Ishikawa (cell line): ENCODE data around the gene CYP2A6.
"Not testable (repeated sequence)": the region's sequence is repeated elsewhere in the genome, so short reads cannot be mapped to it uniquely, and the experiment has no call there.

Source experiments
- CEBPB ChIP-seq: IDR thresholded peaks from 2 replicates; pipeline ENCODE4 v1.6.1; 2012
- CREB1 ChIP-seq: IDR thresholded peaks from 2 replicates; pipeline ENCODE4 v1.6.1; 2012; ENCODE audit warnings: low read depth
- EGR1 ChIP-seq: IDR thresholded peaks from 2 replicates; pipeline ENCODE4 v1.6.1; 2012
- EP300 ChIP-seq: IDR thresholded peaks from 2 replicates; pipeline ENCODE4 v1.6.1; 2012; ENCODE audit warnings: borderline replicate concordance
- FOXM1 ChIP-seq: IDR thresholded peaks from 2 replicates; pipeline ENCODE4 v1.6.1; 2012; ENCODE audit warnings: low read depth, borderline replicate concordance
- MAX ChIP-seq: IDR thresholded peaks from 2 replicates; pipeline ENCODE4 v1.6.1; 2012
- NFIC ChIP-seq: IDR thresholded peaks from 2 replicates; pipeline ENCODE4 v1.6.1; 2012
- RAD21 ChIP-seq: IDR thresholded peaks from 2 replicates; pipeline ENCODE4 v1.6.1; 2012; ENCODE audit warnings: low read depth
- REST ChIP-seq: IDR thresholded peaks from 2 replicates; pipeline ENCODE4 v1.6.1; 2012; ENCODE audit warnings: low read depth, mild to moderate bottlenecking
- TAF1 ChIP-seq: IDR thresholded peaks from 2 replicates; pipeline ENCODE4 v1.6.1; 2012; ENCODE audit warnings: low read depth, mild to moderate bottlenecking
- TCF12 ChIP-seq: IDR thresholded peaks from 2 replicates; pipeline ENCODE4 v1.6.1; 2012; ENCODE audit warnings: low read depth
- TEAD4 ChIP-seq: IDR thresholded peaks from 2 replicates; pipeline ENCODE4 v1.6.1; 2012
- USF1 ChIP-seq: IDR thresholded peaks from 2 replicates; pipeline ENCODE4 v1.6.1; 2012
- YY1 ChIP-seq: IDR thresholded peaks from 2 replicates; pipeline ENCODE4 v1.6.1; 2012; ENCODE audit warnings: low read depth
- ZBTB7A ChIP-seq: IDR thresholded peaks from 2 replicates; pipeline ENCODE4 v1.6.1; 2012; ENCODE audit warnings: low read depth

CYP2A6 gene

GRCh38 chr19:40850277-40850676, at the start of gene CYP2A6:
TSS of gene CYP2A6 (minus strand) at chr19:40850447. CDS start at chr19:40850426, 21 bp downstream.
- not testable (repeated sequence) for TF ChIP-seq TEAD4, REST, RAD21

- TF ChIP-seq MAX, result no peak
- TF ChIP-seq REST, result no peak
- TF ChIP-seq USF1, result no peak
- TF ChIP-seq CREB1, result no peak
- no peak for TF ChIP-seq ZBTB7A
- TF ChIP-seq EGR1, result no peak
- no peak for TF ChIP-seq TCF12
- TF ChIP-seq FOXM1, result no peak
Measured at GRCh38 chr19:40896418-40896796, 46.2 kb upstream of the CYP2A6 start.

- TF ChIP-seq EP300, result no peak
- TF ChIP-seq ZBTB7A, result no peak
- no peak for TF ChIP-seq CEBPB
- no peak for TF ChIP-seq NFIC
- no peak for TF ChIP-seq TAF1
- no peak for TF ChIP-seq TEAD4
- TF ChIP-seq REST, result no peak
- no peak for TF ChIP-seq EGR1
- no peak for TF ChIP-seq TCF12
Measured at GRCh38 chr19:40893112-40893511, 42.9 kb upstream of the CYP2A6 start.

GRCh38 chr19:40889366-40889765, 39.1 kb upstream of the CYP2A6 start:
- no peak for TF ChIP-seq ZBTB7A
- no peak for TF ChIP-seq EP300
- no peak for TF ChIP-seq YY1
- TF ChIP-seq CREB1, result no peak
- TF ChIP-seq TCF12, result no peak
- no peak for TF ChIP-seq CEBPB
- TF ChIP-seq EGR1, result no peak
- no peak for TF ChIP-seq RAD21
- no peak for TF ChIP-seq TEAD4

GRCh38 chr19:40888191-40888590, 37.9 kb upstream of the CYP2A6 start:
- TF ChIP-seq NFIC (no peak), RAD21 (no peak), EP300 (no peak), CREB1 (no peak), REST (no peak)
